Erythroblast (primary cell): ENCODE results near the gene ZSWIM5.

Source experiments
- GATA1 ChIP-seq: IDR thresholded peaks from 2 replicates; pipeline ENCODE4 v1.6.1; 2011; ENCODE audit warnings: low read depth, mild to moderate bottlenecking, control low read depth, low read length, moderate library complexity
- POLR2A ChIP-seq: IDR thresholded peaks from 2 replicates; pipeline ENCODE4 v1.6.1; 2011; ENCODE audit warnings: mild to moderate bottlenecking, low read length

- no peak for TF ChIP-seq POLR2A
- no peak for TF ChIP-seq GATA1
These were observed 69.4 kb downstream of the ZSWIM5 start for GRCh38 chr1:45136984-45137383.
